ENCODE data around the gene SEC62. TPM values are rescaled to one million over a fixed set of nuclear protein-coding genes. Genes with fewer than 3 reads are reported as not detected.

The SEC62 gene
- total and polyA plus RNA-seq, 9 of the 15 experiments (the other 6 are each of a cell fraction or from before 2014, with no cell fraction given), result 34.5 to 152 (median 51.8) TPM

GRCh38 chr3:169929830-169930519 lies 36.6 kb upstream of the SEC62 start (continued):
- TF ChIP-seq, protein P1, sequence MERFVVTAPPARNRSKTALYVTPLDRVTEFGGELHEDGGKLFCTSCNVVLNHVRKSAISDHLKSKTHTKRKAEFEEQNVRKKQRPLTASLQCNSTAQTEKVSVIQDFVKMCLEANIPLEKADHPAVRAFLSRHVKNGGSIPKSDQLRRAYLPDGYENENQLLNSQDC (CRISPR knock-in tag; IDR thresholded peaks at IDR 0.05), result no peak
- TF ChIP-seq, protein P2, sequence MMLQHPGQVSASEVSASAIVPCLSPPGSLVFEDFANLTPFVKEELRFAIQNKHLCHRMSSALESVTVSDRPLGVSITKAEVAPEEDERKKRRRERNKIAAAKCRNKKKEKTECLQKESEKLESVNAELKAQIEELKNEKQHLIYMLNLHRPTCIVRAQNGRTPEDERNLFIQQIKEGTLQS (IDR thresholded peaks at IDR 0.05), result peak; percentile 37; the same call in 1 of the 2 replicates
- TF ChIP-seq, protein P2 (CRISPR knock-in tag; conservative IDR thresholded peaks at IDR 0.05), result no peak
- TF ChIP-seq FOXK2 (conservative IDR thresholded peaks at IDR 0.05 in 1 of 2, IDR thresholded peaks at IDR 0.05 in 1 of 2; ENCODE audit: low read depth in 2 of 2) (peak; percentile 40 to 76; a peak in 1 of 4 replicates), ZNF316 (IDR thresholded peaks at IDR 0.05) (peak; percentile 95), BACH1 (tag; IDR thresholded peaks at IDR 0.05) (peak; percentile 69), TAL1 (IDR thresholded peaks at IDR 0.05) (peak; percentile 11; the same call in 1 of the 2 replicates), FOSL1 (tag; conservative IDR thresholded peaks at IDR 0.05) (peak; percentile 34), DIDO1 (tag; IDR thresholded peaks at IDR 0.05; ENCODE audit: low read depth) (no peak), PBX2 (CRISPR knock-in tag; IDR thresholded peaks at IDR 0.05; ENCODE audit: low read depth) (no peak), PBX2 (tag; conservative IDR thresholded peaks at IDR 0.05; ENCODE audit: low read depth) (peak; percentile 48), SMARCA4 (IDR thresholded peaks at IDR 0.05) (peak; percentile 58; the same call in 1 of the 2 replicates), NFE2L1 (tag; IDR thresholded peaks at IDR 0.05; ENCODE audit: borderline replicate concordance, low read depth) (peak; percentile 44), ARID1B (IDR thresholded peaks at IDR 0.05) (peak; percentile 70), EP300 (IDR thresholded peaks at IDR 0.05; ENCODE audit: low read length) (peak; percentile 49; the same call in 1 of the 2 replicates), MEIS2 (IDR thresholded peaks at IDR 0.05; ENCODE audit: partially characterized antibody) (peak; percentile 69), CC2D1A (IDR thresholded peaks at IDR 0.05) (0 out of 2 replicates have a peak, but pooled peaks have one; percentile 14), SMARCE1 (IDR thresholded peaks at IDR 0.05) (peak; percentile 52; the same call in 1 of the 2 replicates), MYC (IDR thresholded peaks at IDR 0.05; ENCODE audit: low read depth, low read length) (no peak), MYC (CRISPR knock-in tag; IDR thresholded peaks at IDR 0.05; ENCODE audit: borderline replicate concordance, low read depth) (no peak), TOE1 (IDR thresholded peaks at IDR 0.05; ENCODE audit: borderline replicate concordance) (no peak), TOE1 (CRISPR knock-in tag; IDR thresholded peaks at IDR 0.05; ENCODE audit: borderline replicate concordance, low read depth) (no peak), MAFK (IDR thresholded peaks at IDR 0.05; ENCODE audit: low read length) (peak; percentile 86), TBL1XR1 (IDR thresholded peaks at IDR 0.05; ENCODE audit: low read length in 2 of 2) (0 out of 4 replicates have a peak, but pooled peaks of 1 of the 2 experiments have one; percentile 7), MAFF (IDR thresholded peaks at IDR 0.05; ENCODE audit: low read length) (peak; percentile 90)
